GM12891 (cell line): Measurements from ENCODE around the gene CCL20.

Experiments
- POLR2A ChIP-seq: IDR thresholded peaks from 2 replicates; pipeline ENCODE4 v1.6.1; 2011; ENCODE audit warnings: low read depth, low read length, control low read depth
- POLR2AphosphoS5 ChIP-seq: IDR thresholded peaks from 2 replicates; pipeline ENCODE4 v1.6.1; 2011; ENCODE audit warnings: low read depth, low read length, control low read depth
- SPI1 ChIP-seq: IDR thresholded peaks from 2 replicates; pipeline ENCODE4 v1.6.1; 2011; ENCODE audit warnings: low read depth, low read length, control low read depth
- TAF1 ChIP-seq: IDR thresholded peaks from 2 replicates; pipeline ENCODE4 v1.6.1; 2011; ENCODE audit warnings: low read depth, low read length, control low read depth

- TF ChIP-seq POLR2A (no peak), TAF1 (no peak), POLR2AphosphoS5 (no peak), SPI1 (peak; percentile 46; the same call in 1 of the 2 replicates)
These were observed 8.1 kb upstream of the CCL20 start for GRCh38 chr2:227805578-227805977.
